Colonic mucosa (tissue), 4 donors: ENCODE measurements around the gene MCCC2. TPM values are rescaled to one million over a fixed set of nuclear protein-coding genes. Genes with fewer than 3 reads are reported as not detected.
"Not testable (repeated sequence)": the region's sequence is repeated elsewhere in the genome, so short reads cannot be mapped to it uniquely, and the experiment has no call there.

Source experiments
- DNase-seq: peaks from one replicate; pipeline ENCODE4 v3.0.0-alpha.2; 2020
- H3K27ac ChIP-seq: fragments of 200-600 bp; one replicate; pipeline ENCODE4 v1.8.0; 2021
- H3K27me3 ChIP-seq: fragments of 200-600 bp; one replicate; pipeline ENCODE4 v1.8.0; 2021
- H3K36me3 ChIP-seq: fragments of 200-600 bp; one replicate; pipeline ENCODE4 v1.8.0; 2021
- H3K4me1 ChIP-seq: fragments of 200-600 bp; one replicate; pipeline ENCODE4 v1.8.0; 2021; ENCODE audit warnings: mild to moderate bottlenecking
- H3K4me3 ChIP-seq: fragments of 200-600 bp; one replicate; pipeline ENCODE4 v1.8.0; 2021
- H3K9ac ChIP-seq, 2 donors: one replicate each; pipeline ENCODE4 v1.7.0; 2013; ENCODE audit warnings: control low read depth in 2 of 2, low read depth in 2 of 2, low read length in 2 of 2
- H3K9me3 ChIP-seq: fragments of 200-600 bp; one replicate; pipeline ENCODE4 v1.8.0; 2021
- CTCF ChIP-seq: fragments of 200-600 bp; IDR thresholded peaks from one replicate; pipeline ENCODE4 v1.8.0; 2022; ENCODE audit warnings: antibody characterized with exemption, mild to moderate bottlenecking
- intact Hi-C: fragments of 100-400 bp; cut with DNase I; formaldehyde crosslinking; loops from one replicate; pipeline ENCODE4 v1.14.1; 2022
- total RNA-seq, 2 donors: library from RNA; stranded (reverse); fragmentation: NEBNext Ultra II Directional in 1 of 2; extraction: Animal tissue kit (Norgen Biotek cat#: 25700) in 1 of 2; gene quantifications; one replicate each; pipeline ENCODE4 v1.2.1, GENCODE V29; 2021
- donor health status: healthy.
- donor health status: DM: no; HTN: no; CAD: no.
- donor health status: DM: no; HTN: no; CAD: no.

MCCC2 gene
- total RNA-seq, 2 donors from 2014 or later, result 56.8 to 68.7 TPM

GRCh38 chr5:71663191-71663969, 76.2 kb downstream of the MCCC2 start:
- no peaks in the 10 kb centered on the region for H3K36me3 ChIP-seq
- H3K27me3 ChIP-seq, result no peaks in the 10 kb centered on the region
- no peaks in the 10 kb centered on the region for H3K4me1 ChIP-seq
- no peak for DNase-seq
- H3K4me3 ChIP-seq, result no peak overlapping the region
- no peaks in the 10 kb centered on the region for H3K9me3 ChIP-seq
- no peak overlapping the region for H3K27ac ChIP-seq
- intact Hi-C loops, result no loop called here
- no peak overlapping the region for H3K9ac ChIP-seq
- TF ChIP-seq CTCF, result no peak

GRCh38 chr5:71664615-71665014, 77.5 kb downstream of the MCCC2 start:
- H3K4me3 ChIP-seq, H3K27me3 ChIP-seq, intact Hi-C loops, DNase-seq, H3K9ac ChIP-seq, H3K27ac ChIP-seq, H3K36me3 ChIP-seq, H3K4me1 ChIP-seq, H3K9me3 ChIP-seq: not testable (repeated sequence)

- Histone ChIP-seq H3K36me3 (no peaks in the 10 kb centered on the region), H3K4me1 (no peaks in the 10 kb centered on the region), H3K4me3 (no peak overlapping the region), H3K27ac (no peak overlapping the region), H3K9me3 (no peaks in the 10 kb centered on the region), H3K9ac (no peak overlapping the region), H3K27me3 (no peaks in the 10 kb centered on the region)
- no peak for DNase-seq
- intact Hi-C loops, result no loop called here
- no peak for TF ChIP-seq CTCF
These were observed 79.2 kb downstream of the MCCC2 start for GRCh38 chr5:71666321-71666720.

- Histone ChIP-seq H3K9ac (no peak overlapping the region), H3K36me3 (no peaks in the 10 kb centered on the region), H3K27me3 (no peaks in the 10 kb centered on the region), H3K4me3 (no peak overlapping the region), H3K4me1 (no peaks in the 10 kb centered on the region), H3K9me3 (no peaks in the 10 kb centered on the region), H3K27ac (no peak overlapping the region)
- no peak for TF ChIP-seq CTCF
- intact Hi-C loops, result no loop called here
- no peak for DNase-seq
These were observed 90.8 kb downstream of the MCCC2 start for GRCh38 chr5:71677977-71678376.

- no peaks in the 10 kb centered on the region for H3K36me3 ChIP-seq
- DNase-seq, result no peak
- no peak overlapping the region for H3K4me3 ChIP-seq
- TF ChIP-seq CTCF, result no peak
- H3K9ac ChIP-seq, result no peak overlapping the region
- H3K27me3 ChIP-seq, result no peaks in the 10 kb centered on the region
- no peak overlapping the region for H3K27ac ChIP-seq
- no peaks in the 10 kb centered on the region for H3K4me1 ChIP-seq
- intact Hi-C loops, result no loop called here
- H3K9me3 ChIP-seq, result no peaks in the 10 kb centered on the region
These were observed 92.6 kb downstream of the MCCC2 start for GRCh38 chr5:71679714-71680113.

GRCh38 chr5:71680510-71680909, 93.4 kb downstream of the MCCC2 start:
- H3K27me3 ChIP-seq, result no peaks in the 10 kb centered on the region

More at GRCh38 chr5:71680510-71680909, 93.4 kb downstream of the MCCC2 start:
- H3K4me1 ChIP-seq, result no peaks in the 10 kb centered on the region
- no peak overlapping the region for H3K27ac ChIP-seq
- DNase-seq, result no peak
- no peak overlapping the region for H3K4me3 ChIP-seq
- no peak for TF ChIP-seq CTCF
- no peaks in the 10 kb centered on the region for H3K9me3 ChIP-seq
- intact Hi-C loops, result no loop called here
- H3K36me3 ChIP-seq, result no peaks in the 10 kb centered on the region
- H3K9ac ChIP-seq, result no peak overlapping the region
